ENCODE results near the gene TLL1.

The TLL1 gene

GRCh38 chr4:165986956-165987698, 114.1 kb downstream of the TLL1 start:
- no peak overlapping the region for H3K4me3 ChIP-seq (ENCODE audit: low read length)
- TF ChIP-seq CTCF (IDR thresholded peaks at IDR 0.05; ENCODE audit: low read depth, low read length, poor library complexity, severe bottlenecking) = no peak
- TF ChIP-seq EZH2phosphoT487 (IDR thresholded peaks at IDR 0.05; ENCODE audit: borderline replicate concordance, low read length) = no peak

GRCh38 chr4:165991325-165992180, 118.5 kb downstream of the TLL1 start:
- H3K27me3 ChIP-seq (ENCODE audit: control insufficient read depth, low read length) = no peaks in the 10 kb centered on the region
- H3K9me2 ChIP-seq (replicated peaks; ENCODE audit: control insufficient read depth, low read length) = no peaks in the 10 kb centered on the region
- no peaks in the 10 kb centered on the region for H3K36me3 ChIP-seq (ENCODE audit: control insufficient read depth, low read length)
- no peak overlapping the region for H3K27ac ChIP-seq (ENCODE audit: low read depth, low read length)
- no peaks in the 10 kb centered on the region for H3K9me3 ChIP-seq (ENCODE audit: control insufficient read depth, insufficient read depth, low read length)
- no peak for TF ChIP-seq EZH2phosphoT487 (IDR thresholded peaks at IDR 0.05; ENCODE audit: borderline replicate concordance, low read length)
- no peak for TF ChIP-seq CTCF (IDR thresholded peaks at IDR 0.05; ENCODE audit: low read depth, low read length, poor library complexity, severe bottlenecking)
- no peak overlapping the region for H3K4me2 ChIP-seq (ENCODE audit: low read length)
- H3K4me3 ChIP-seq (ENCODE audit: low read length) = no peak overlapping the region
- no peaks in the 10 kb centered on the region for H3K79me2 ChIP-seq (ENCODE audit: control insufficient read depth, low read length)
- H3K4me1 ChIP-seq (ENCODE audit: control insufficient read depth, low read length) = no peaks in the 10 kb centered on the region
- H3F3A ChIP-seq (ENCODE audit: control insufficient read depth, insufficient read depth) = no peaks in the 10 kb centered on the region
- H4K20me1 ChIP-seq (ENCODE audit: control insufficient read depth, insufficient read depth, low read depth, low read length) = no peaks in the 10 kb centered on the region

More at GRCh38 chr4:165986956-165987698, 114.1 kb downstream of the TLL1 start:
- H3K27ac ChIP-seq (ENCODE audit: low read depth, low read length) = no peak overlapping the region
- H3K4me1 ChIP-seq (ENCODE audit: control insufficient read depth, low read length) = no peaks in the 10 kb centered on the region
- H3K4me2 ChIP-seq (ENCODE audit: low read length) = no peak overlapping the region
- H3K79me2 ChIP-seq (ENCODE audit: control insufficient read depth, low read length) = no peaks in the 10 kb centered on the region
- no peaks in the 10 kb centered on the region for H3K9me2 ChIP-seq (replicated peaks; ENCODE audit: control insufficient read depth, low read length)
- no peaks in the 10 kb centered on the region for H3F3A ChIP-seq (ENCODE audit: control insufficient read depth, insufficient read depth)
- no peaks in the 10 kb centered on the region for H4K20me1 ChIP-seq (ENCODE audit: control insufficient read depth, insufficient read depth, low read depth, low read length)
- no peaks in the 10 kb centered on the region for H3K9me3 ChIP-seq (ENCODE audit: control insufficient read depth, insufficient read depth, low read length)
- no peaks in the 10 kb centered on the region for H3K27me3 ChIP-seq (ENCODE audit: control insufficient read depth, low read length)
- no peaks in the 10 kb centered on the region for H3K36me3 ChIP-seq (ENCODE audit: control insufficient read depth, low read length)

GRCh38 chr4:165992283-165992682, 119.2 kb downstream of the TLL1 start:
- H3K9me2 ChIP-seq (replicated peaks; ENCODE audit: control insufficient read depth, low read length) = no peaks in the 10 kb centered on the region
- no peaks in the 10 kb centered on the region for H3K9me3 ChIP-seq (ENCODE audit: control insufficient read depth, insufficient read depth, low read length)
- H3K4me2 ChIP-seq (ENCODE audit: low read length) = no peak overlapping the region
- no peak overlapping the region for H3K27ac ChIP-seq (ENCODE audit: low read depth, low read length)
- H3F3A ChIP-seq (ENCODE audit: control insufficient read depth, insufficient read depth) = no peaks in the 10 kb centered on the region
- no peak for TF ChIP-seq CTCF (IDR thresholded peaks at IDR 0.05; ENCODE audit: low read depth, low read length, poor library complexity, severe bottlenecking)
- TF ChIP-seq EZH2phosphoT487 (IDR thresholded peaks at IDR 0.05; ENCODE audit: borderline replicate concordance, low read length) = no peak
- no peaks in the 10 kb centered on the region for H3K79me2 ChIP-seq (ENCODE audit: control insufficient read depth, low read length)
- H3K36me3 ChIP-seq (ENCODE audit: control insufficient read depth, low read length) = no peaks in the 10 kb centered on the region
- no peaks in the 10 kb centered on the region for H4K20me1 ChIP-seq (ENCODE audit: control insufficient read depth, insufficient read depth, low read depth, low read length)
- no peak overlapping the region for H3K4me3 ChIP-seq (ENCODE audit: low read length)
- H3K27me3 ChIP-seq (ENCODE audit: control insufficient read depth, low read length) = no peaks in the 10 kb centered on the region
- H3K4me1 ChIP-seq (ENCODE audit: control insufficient read depth, low read length) = no peaks in the 10 kb centered on the region
